ENCODE measurements around the gene SHLD2.
"Not testable (repeated sequence)": the region's sequence is repeated elsewhere in the genome, so short reads cannot be mapped to it uniquely, and the experiment has no call there.

The SHLD2 gene

GRCh38 chr10:87143109-87143418 lies 48.1 kb downstream of the SHLD2 start:
- DNase-seq = not testable (repeated sequence)

DNA sequence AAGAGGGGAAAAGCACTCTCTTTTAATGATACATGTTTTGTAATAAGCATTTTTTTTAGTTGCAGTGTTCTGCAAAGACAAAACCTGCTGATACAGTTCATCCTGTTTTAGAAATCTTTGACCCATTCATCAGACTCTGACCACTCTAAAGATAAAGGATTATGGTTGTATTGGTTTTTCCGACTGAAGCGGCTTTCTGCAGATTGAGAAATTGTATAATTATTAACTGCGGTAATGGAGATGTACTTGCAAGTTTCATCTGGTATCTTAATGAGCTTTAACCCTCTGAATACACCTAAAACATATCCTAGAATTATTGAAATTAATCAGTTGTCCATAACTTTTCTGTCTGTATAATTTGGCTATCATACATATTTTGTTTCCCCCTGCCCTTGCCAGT lies 50.6 kb downstream of the SHLD2 start:
- not testable (repeated sequence) for DNase-seq

DNA sequence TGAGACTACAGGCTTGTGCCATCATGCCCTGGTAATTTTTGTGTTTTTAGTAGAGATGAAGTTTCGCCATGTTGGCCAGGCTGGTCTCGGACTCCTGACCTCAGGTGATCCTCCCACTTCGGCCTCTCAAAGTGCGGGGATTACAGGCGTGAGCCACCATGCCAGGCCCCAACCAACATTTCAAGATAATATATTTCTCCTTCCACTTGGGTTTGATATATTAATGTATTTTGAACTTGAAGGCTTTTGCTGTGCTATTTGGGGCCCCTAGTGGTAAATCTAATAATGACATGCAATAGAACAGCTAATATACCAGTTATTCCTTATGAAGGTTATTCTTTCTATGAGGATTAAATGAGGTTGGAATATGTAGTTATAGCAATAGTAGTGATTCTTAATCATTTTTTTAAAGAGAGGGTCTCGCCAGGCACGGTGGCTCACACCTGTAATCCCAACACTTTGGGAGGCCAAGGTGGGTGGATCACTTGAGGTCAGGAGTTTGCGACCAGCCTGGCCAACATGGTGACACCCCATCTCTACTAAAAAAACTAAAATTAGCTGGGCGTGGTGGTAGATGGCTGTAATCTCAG lies 54.1 kb downstream of the SHLD2 start:
- not testable (repeated sequence) for DNase-seq

DNA sequence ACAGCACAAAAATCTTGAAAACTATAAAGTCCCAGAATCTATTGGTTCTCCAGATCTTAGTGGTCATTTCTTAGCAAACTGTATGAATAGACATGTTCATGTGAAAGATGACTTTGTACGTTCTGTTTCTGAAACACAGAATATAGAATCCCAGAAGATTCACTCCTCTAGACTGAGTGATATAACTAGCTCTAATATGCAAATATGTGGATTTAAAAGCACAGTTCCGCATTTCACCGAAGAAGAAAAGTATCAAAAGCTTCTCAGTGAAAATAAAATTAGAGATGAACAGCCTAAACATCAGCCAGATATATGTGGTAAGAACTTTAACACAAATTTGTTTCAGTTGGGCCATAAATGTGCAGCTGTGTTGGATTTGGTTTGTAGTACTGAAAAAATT lies 56.5 kb downstream of the SHLD2 start:
- DNase-seq = not testable (repeated sequence)

- DNase-seq = not testable (repeated sequence)
Observed at GRCh38 chr10:87156841-87157240, 61.8 kb downstream of the SHLD2 start.

- not testable (repeated sequence) for DNase-seq
Observed at GRCh38 chr10:87157821-87158220, 62.8 kb downstream of the SHLD2 start.

DNA sequence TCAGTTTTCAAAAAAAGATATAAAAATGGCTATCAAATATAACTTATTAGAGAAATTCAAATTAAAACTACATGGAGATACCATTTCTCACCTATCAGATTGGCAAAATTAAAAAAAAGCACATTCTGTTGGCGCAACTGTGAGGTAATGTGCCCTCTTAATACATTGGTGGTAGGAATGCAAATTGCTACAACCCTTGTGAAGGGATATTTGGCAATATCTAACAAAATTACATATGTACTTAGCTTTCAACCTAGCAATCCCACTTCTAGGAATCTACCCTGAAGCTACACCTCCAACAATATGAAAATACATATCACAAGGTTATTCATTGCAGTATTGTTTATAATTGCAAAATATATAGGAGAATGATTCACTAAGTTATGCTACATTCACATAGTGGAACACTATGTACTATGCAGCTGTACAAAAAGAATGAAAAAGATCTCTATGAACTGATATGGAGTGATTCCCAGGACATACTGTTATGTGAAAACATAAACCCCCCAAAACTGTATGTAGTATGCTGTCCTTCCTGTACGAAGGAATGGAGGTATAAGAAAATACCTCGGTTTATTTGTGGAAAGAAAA lies 67.8 kb downstream of the SHLD2 start:
- not testable (repeated sequence) for DNase-seq

GRCh38 chr10:87163414-87163813 lies 68.4 kb downstream of the SHLD2 start:
- not testable (repeated sequence) for DNase-seq

- not testable (repeated sequence) for DNase-seq
Observed at GRCh38 chr10:87169857-87170256, 74.9 kb downstream of the SHLD2 start.

DNA sequence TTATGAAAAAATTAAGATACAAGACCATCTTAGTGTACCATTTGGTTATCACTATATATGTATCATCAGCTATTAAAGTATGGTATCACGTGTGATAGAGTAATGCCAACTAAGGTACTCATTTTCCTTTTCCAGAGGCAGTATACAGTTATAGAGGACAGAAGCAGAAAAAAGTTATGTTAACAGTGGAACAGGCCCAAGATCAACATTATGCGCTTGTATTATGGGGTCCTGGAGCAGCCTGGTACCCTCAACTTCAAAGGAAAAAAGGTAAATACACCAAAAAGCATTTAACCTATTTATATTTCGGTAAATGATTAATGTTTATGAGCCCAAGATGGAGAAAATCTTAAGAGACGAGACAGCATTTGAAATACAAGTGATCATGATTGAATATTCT lies 75.7 kb downstream of the SHLD2 start:
- not testable (repeated sequence) for DNase-seq

- DNase-seq = not testable (repeated sequence)
Observed at GRCh38 chr10:87171670-87172069, 76.7 kb downstream of the SHLD2 start.

DNA sequence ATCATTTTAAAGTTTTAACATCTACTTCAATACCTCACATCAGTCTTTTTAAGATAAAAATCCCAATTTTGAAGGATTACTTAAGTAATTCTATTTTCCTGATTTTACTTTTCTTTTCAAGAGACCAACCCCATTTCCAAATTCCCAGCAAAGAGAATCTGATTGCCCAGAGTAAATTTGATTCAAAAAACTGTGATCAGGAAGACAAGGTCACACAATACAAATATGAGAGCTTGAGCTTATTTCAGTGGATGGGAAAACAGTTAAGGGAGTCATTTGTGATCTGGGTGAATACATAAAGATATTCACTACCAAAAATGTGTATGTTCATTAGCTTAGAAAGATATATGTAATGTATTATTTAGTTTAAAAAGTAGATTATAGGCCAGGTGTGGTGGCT lies 77.2 kb downstream of the SHLD2 start:
- not testable (repeated sequence) for DNase-seq

- not testable (repeated sequence) for DNase-seq
Observed at GRCh38 chr10:87177587-87177986, 82.6 kb downstream of the SHLD2 start.

GRCh38 chr10:87184421-87184820 lies 89.4 kb downstream of the SHLD2 start:
- DNase-seq = peak; percentile 60

DNA sequence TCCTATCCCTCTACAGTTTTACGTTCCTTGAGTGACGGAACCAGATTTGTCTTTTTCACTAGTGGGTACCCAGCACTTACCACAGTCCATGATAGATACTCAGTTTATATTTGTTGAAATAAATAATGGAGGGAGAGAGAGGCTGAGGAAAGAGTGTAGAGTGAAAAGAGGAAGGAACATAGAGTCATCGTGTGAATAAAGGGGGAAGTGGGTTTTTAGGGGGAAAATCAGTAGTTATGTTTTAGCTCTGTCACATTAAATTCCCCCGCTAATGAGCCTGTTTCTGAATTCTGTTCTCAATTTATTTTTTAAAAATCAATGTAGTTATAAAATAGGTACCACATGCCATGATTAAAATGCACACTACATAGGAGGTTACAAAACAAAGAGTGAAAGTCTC lies 91.0 kb downstream of the SHLD2 start:
- DNase-seq = not testable (repeated sequence)

DNA sequence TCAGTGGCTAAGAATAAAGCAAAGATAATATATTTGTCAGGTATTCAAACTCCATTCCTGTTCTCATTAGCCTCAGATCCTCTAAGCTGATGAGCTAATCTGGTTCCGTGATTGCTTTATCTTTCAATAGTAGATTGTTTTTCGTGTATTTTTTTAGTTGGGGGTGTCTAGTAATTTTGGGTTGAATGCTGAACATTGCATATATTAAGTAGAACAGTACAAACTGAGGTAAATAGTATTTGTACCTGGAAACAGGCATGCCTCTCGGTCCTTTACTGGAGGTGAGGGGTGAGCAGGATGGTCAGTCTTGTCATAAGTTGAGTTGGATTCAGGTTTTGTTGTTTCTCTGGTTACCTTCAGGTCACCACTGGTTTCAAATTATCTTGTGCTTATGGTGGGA lies 92.6 kb downstream of the SHLD2 start:
- not testable (repeated sequence) for DNase-seq

GRCh38 chr10:87191841-87192240 lies 96.8 kb downstream of the SHLD2 start:
- not testable (repeated sequence) for DNase-seq

- not testable (repeated sequence) for DNase-seq
Observed at GRCh38 chr10:87200924-87201323, 105.9 kb downstream of the SHLD2 start.

DNA sequence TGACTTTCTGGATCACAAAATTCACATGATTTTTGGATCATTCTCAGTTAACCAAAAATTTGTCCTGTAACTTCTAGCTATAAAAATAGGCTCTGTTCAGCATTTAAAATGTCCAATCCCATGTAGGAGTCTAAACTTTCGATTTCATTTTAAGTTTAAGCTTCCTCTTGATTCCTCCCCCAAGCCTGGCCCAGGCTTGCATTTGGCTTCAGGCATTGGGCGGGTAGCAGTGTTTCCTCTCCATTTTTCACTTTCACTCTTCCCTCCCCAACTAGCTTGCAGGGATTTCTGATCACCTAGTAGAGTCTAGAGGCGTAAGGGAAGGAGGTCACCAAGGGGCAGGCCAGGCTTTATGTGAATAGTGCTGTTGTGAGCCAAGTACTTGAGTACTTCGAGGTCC lies 109.8 kb downstream of the SHLD2 start:
- DNase-seq = not testable (repeated sequence)

- DNase-seq = not testable (repeated sequence)
Observed at GRCh38 chr10:87206922-87207321, 111.9 kb downstream of the SHLD2 start.

- DNase-seq = not testable (repeated sequence)
Observed at GRCh38 chr10:87210309-87210708, 115.3 kb downstream of the SHLD2 start.

DNA sequence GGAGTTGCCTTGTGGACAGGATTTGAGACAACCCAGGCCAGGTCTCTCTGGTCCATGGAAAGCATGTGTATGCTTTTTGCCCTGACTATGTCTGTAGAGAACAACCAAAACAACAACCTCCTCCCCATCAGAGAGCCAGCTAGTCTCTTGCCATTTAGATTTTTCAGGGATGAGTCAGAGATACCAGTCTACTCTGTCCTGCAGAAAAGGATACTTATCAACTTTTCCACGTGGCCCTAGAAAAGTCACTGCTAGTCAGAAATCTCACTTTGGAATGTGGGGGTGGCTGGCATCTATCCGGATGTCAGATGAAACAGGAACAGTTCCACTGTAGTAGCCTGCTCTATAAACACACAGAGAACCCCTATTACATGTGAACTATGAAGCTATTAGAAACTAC lies 116.8 kb downstream of the SHLD2 start:
- DNase-seq = not testable (repeated sequence)

GRCh38 chr10:87213150-87213765 lies 118.3 kb downstream of the SHLD2 start:
- DNase-seq = not testable (repeated sequence)

DNA sequence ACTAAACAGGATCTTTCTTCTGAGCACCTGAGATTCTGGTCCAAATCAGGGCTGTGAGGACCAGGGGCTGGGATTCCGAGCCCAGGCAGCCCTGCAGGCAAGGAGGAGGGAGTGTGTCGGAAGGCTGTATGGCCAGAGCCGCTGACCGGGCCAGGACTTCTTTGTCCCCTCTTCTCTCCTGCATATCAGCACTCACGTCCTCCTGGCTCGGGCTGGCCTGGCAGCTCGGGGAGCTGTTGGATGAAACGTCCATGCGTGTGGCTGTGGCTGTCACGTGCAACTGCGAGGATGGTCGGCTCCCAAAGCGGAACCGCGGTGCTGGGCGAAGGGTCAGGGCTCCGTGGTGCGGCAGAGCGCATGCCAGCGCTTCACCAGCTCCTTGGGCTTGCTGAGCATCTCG lies 118.8 kb downstream of the SHLD2 start:
- not testable (repeated sequence) for DNase-seq

Measured in NCI-H146 (cell line).